K562 (cell line): ENCODE data around the gene SLC30A3. TPM values are rescaled to one million over a fixed set of nuclear protein-coding genes. Genes with fewer than 3 reads are reported as not detected.
A peak's percentile ranks its signal among the peaks of the same experiment; 100 is the strongest.

ENCODE experiments used
- ARID2 ChIP-seq: fragments of 450-650 bp; IDR thresholded peaks from 2 replicates; pipeline ENCODE4 v1.6.1; 2017; ENCODE audit warnings: antibody characterized with exemption, mild to moderate bottlenecking
- BRF1 ChIP-seq: IDR thresholded peaks from 3 replicates; pipeline ENCODE4 v1.6.1; 2011; ENCODE audit warnings: borderline replicate concordance, mild to moderate bottlenecking; ENCODE audit not compliant: insufficient read length; ENCODE audit errors: extremely low read depth
- CBX2 ChIP-seq: fragments of 200-600 bp; sonication (generic); IDR thresholded peaks from one replicate; pipeline ENCODE4 v1.6.1; 2012; ENCODE audit warnings: mild to moderate bottlenecking, low read length, inconsistent platforms; ENCODE audit not compliant: insufficient read depth, poor library complexity, severe bottlenecking
- CCAR2 ChIP-seq: fragments of 200-400 bp; formaldehyde crosslinking; IDR thresholded peaks from 2 replicates; pipeline ENCODE4 v1.6.1; 2017; ENCODE audit warnings: mild to moderate bottlenecking, low read depth, low read length
- CREBBP ChIP-seq: IDR thresholded peaks from one replicate; pipeline ENCODE4 v1.6.1; 2012; ENCODE audit warnings: low read depth, mild to moderate bottlenecking, control low read depth, inconsistent platforms, low read length
- DPF2 ChIP-seq: fragments of 450-650 bp; IDR thresholded peaks from 2 replicates; pipeline ENCODE4 v1.6.1; 2016
- ESRRB ChIP-seq: fragments of 250-450 bp; sonication (Bioruptor Pico); IDR thresholded peaks from 2 replicates; pipeline ENCODE4 v1.5.0; 2020; ENCODE audit warnings: mild to moderate bottlenecking, moderate library complexity, borderline replicate concordance
- FOXJ3 ChIP-seq: sonication (generic); formaldehyde crosslinking; IDR thresholded peaks from 2 replicates; pipeline ENCODE4 v1.4.0; 2020; ENCODE audit warnings: mild to moderate bottlenecking, missing genetic modification reagents
- GABPB1 ChIP-seq: sonication (generic); formaldehyde crosslinking; IDR thresholded peaks from 2 replicates; pipeline ENCODE4 v1.8.0; 2022; ENCODE audit warnings: mild to moderate bottlenecking, missing genetic modification reagents
- HMGN3 ChIP-seq: IDR thresholded peaks from 2 replicates; pipeline ENCODE4 v1.6.1; 2011; ENCODE audit warnings: borderline replicate concordance, low read depth, mild to moderate bottlenecking, mixed read lengths, low read length; ENCODE audit not compliant: insufficient read length; ENCODE audit errors: extremely low read depth
- L3MBTL2 ChIP-seq: fragments of 450-650 bp; IDR thresholded peaks from 2 replicates; pipeline ENCODE4 v1.6.1; 2016; ENCODE audit warnings: mild to moderate bottlenecking, moderate library complexity
- MAZ ChIP-seq, 2 experiments: fragments of 450-650 bp in 1 of 2; sonication (generic) in 1 of 2; formaldehyde crosslinking; IDR thresholded peaks in 1 of 2; conservative IDR thresholded peaks in 1 of 2; 2 replicates each; pipeline versions ENCODE4 v1.4.0 to v1.5.0; 2020; ENCODE audit warnings: mild to moderate bottlenecking in 1 of 2, missing genetic modification reagents in 1 of 2
- PBX2 ChIP-seq, 2 experiments: IDR thresholded peaks in 1 of 2; conservative IDR thresholded peaks in 1 of 2; 2 replicates each; pipeline ENCODE4 v1.6.1; 2016; ENCODE audit warnings: low read depth in 2 of 2, mild to moderate bottlenecking in 1 of 2, missing compliant biosample characterization in 1 of 2, missing genetic modification characterization in 1 of 2, moderate library complexity in 1 of 2
- SIX5 ChIP-seq, 2 experiments: IDR thresholded peaks; 2 replicates each; pipeline ENCODE4 v1.6.1; 2011; ENCODE audit warnings: low read length in 2 of 2, borderline replicate concordance in 1 of 2, low read depth in 1 of 2, mild to moderate bottlenecking in 1 of 2, moderate library complexity in 1 of 2; ENCODE audit not compliant: insufficient read depth in 1 of 2
- THRAP3 ChIP-seq: fragments of 450-650 bp; IDR thresholded peaks from 2 replicates; pipeline ENCODE4 v1.6.1; 2016; ENCODE audit warnings: mild to moderate bottlenecking, inconsistent platforms, borderline replicate concordance
- ZFP30 ChIP-seq: fragments of 250-450 bp; sonication (Bioruptor Pico); IDR thresholded peaks from 2 replicates; pipeline ENCODE4 v1.8.0; 2022; ENCODE audit warnings: moderate library complexity, mild to moderate bottlenecking, inconsistent platforms, borderline replicate concordance
- ZKSCAN3 ChIP-seq: fragments of 250-450 bp; sonication (Bioruptor Pico); IDR thresholded peaks from 2 replicates; pipeline ENCODE4 v1.4.0; 2020
- ZKSCAN8 ChIP-seq: fragments of 200-800 bp; sonication (Bioruptor generic); IDR thresholded peaks from 2 replicates; pipeline ENCODE4 v1.6.1; 2016; ENCODE audit warnings: missing genetic modification characterization, missing compliant biosample characterization
- ZNF197 ChIP-seq: fragments of 200-800 bp; sonication (Bioruptor generic); IDR thresholded peaks from 2 replicates; pipeline ENCODE4 v1.6.1; 2016; ENCODE audit warnings: low read depth, missing genetic modification characterization, missing compliant biosample characterization
- ZNF212 ChIP-seq: fragments of 450-650 bp; formaldehyde crosslinking; IDR thresholded peaks from 2 replicates; pipeline ENCODE4 v1.4.0; 2020; ENCODE audit warnings: mild to moderate bottlenecking
- ZNF280A ChIP-seq: fragments of 450-650 bp; IDR thresholded peaks from 2 replicates; pipeline ENCODE4 v1.6.1; 2018; ENCODE audit warnings: mild to moderate bottlenecking, low read depth; ENCODE audit not compliant: partially characterized antibody
- ZNF655 ChIP-seq: fragments of 250-450 bp; sonication (Bioruptor Pico); IDR thresholded peaks from 2 replicates; pipeline ENCODE4 v1.5.0; 2021
- polyA plus RNA-seq, 8 experiments: library from polyadenylated mRNA; depleted of rRNA in 4 of 8; stranded (reverse) in 5 of 8; unstranded in 3 of 8; fragments of >200 nt; fragmentation: Nextera tagmentation in 2 of 8; fragmentation: Illumina TruSeq in 1 of 8; extraction: Ambion mirVana in 2 of 8; extraction: Trizol in 1 of 8; gene quantifications; 2 replicates each; pipeline versions ENCODE4 v1.2.1 to v1.2.3, GENCODE V29; 2011 to 2014; ENCODE audit warnings: inconsistent platforms in 1 of 8, missing spikeins in 1 of 8
- total RNA-seq, 7 experiments: library from RNA; depleted of rRNA in 6 of 7; stranded (reverse); fragments of >200 nt in 6 of 7; fragmentation: Illumina TruSeq in 2 of 7; extraction: Trizol in 2 of 7; gene quantifications; 2 replicates each; pipeline versions ENCODE4 v1.2.1 to v1.2.3, GENCODE V29; 2011 to 2021; ENCODE audit warnings: low replicate concordance in 1 of 7

Gene SLC30A3
- total and polyA plus RNA-seq, 9 of the 15 experiments (the other 6 are each of a cell fraction or from before 2014, with no cell fraction given): 0.03 to 2.7 (median 0.89) TPM; not detected in 1

GRCh38 chr2:27255187-27255586 is 7.7 kb downstream of the SLC30A3 start (continued):
- TF ChIP-seq THRAP3 (no peak), BRF1 (no peak), ZNF655 (CRISPR knock-in tag) (no peak), L3MBTL2 (no peak), PBX2 (CRISPR knock-in tag; IDR thresholded peaks at IDR 0.05; ENCODE audit: low read depth) (no peak), PBX2 (tag; conservative IDR thresholded peaks at IDR 0.05; ENCODE audit: low read depth) (no peak), ZKSCAN3 (no peak), HMGN3 (peak; percentile 45), ZKSCAN8 (CRISPR knock-in tag) (no peak), ZNF280A (no peak), CBX2 (no peak), DPF2 (peak; percentile 77), CREBBP (no peak), ESRRB (CRISPR knock-in tag) (no peak), ZNF212 (CRISPR knock-in tag) (no peak), FOXJ3 (CRISPR knock-in tag) (no peak), ZNF197 (no peak), SIX5 (IDR thresholded peaks at IDR 0.05; ENCODE audit: borderline replicate concordance in 1 of 2, insufficient read depth in 1 of 2, low read depth in 1 of 2, low read length in 2 of 2) (no peak), MAZ (CRISPR knock-in tag; conservative IDR thresholded peaks at IDR 0.05 in 1 of 2, IDR thresholded peaks at IDR 0.05 in 1 of 2) (no peak; a peak in 1 of 4 replicates), CCAR2 (no peak), GABPB1 (CRISPR knock-in tag) (no peak), ZFP30 (CRISPR knock-in tag) (no peak), ARID2 (no peak)
